ENCODE data around the gene DLG1. TPM values are rescaled to one million over a fixed set of nuclear protein-coding genes. Genes with fewer than 3 reads are reported as not detected.

Gene DLG1
- total and polyA plus RNA-seq, 2 experiments from 2014 or later, result 27.6 to 98.0 TPM

DNA sequence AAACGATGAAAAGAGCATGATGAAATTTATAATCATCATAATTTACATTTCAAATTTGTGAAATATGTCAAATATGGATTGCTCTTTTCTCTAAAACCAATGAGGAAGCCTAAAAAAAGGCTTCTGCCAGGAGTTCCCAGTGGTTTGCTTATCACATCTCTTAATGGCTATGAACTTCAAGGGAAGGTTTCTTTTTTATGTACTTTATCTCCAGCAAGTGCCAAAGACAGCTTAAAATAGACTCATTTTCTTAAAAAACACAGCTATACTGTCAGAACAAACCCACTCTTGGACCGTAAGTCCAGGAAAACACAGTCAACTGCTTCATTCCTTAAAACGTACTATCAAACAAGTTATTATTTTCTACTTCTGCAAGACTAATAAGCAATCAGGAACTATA lies 80.2 kb downstream of the DLG1 start:
- no peak overlapping the region for H3K4me3 ChIP-seq
- H3K27me3 ChIP-seq (ENCODE audit: insufficient read depth), result no peaks in the 10 kb centered on the region
- H4K20me1 ChIP-seq (replicated peaks; ENCODE audit: insufficient read depth), result peaks cover 2% of the 10 kb centered on the region; the same call in 1 of the 2 replicates
- H3K9me3 Mint-ChIP-seq, result no peaks in the 10 kb centered on the region
- no peak overlapping the region for H3K4me3 Mint-ChIP-seq
- H2AFZ ChIP-seq, result no peak overlapping the region
- H3F3A ChIP-seq (replicated peaks; ENCODE audit: low read depth), result no peaks in the 10 kb centered on the region
- H3K4me2 ChIP-seq, result no peak overlapping the region
- DNase-seq (ENCODE audit: low spot score), result no peak
- TF ChIP-seq, protein P1, sequence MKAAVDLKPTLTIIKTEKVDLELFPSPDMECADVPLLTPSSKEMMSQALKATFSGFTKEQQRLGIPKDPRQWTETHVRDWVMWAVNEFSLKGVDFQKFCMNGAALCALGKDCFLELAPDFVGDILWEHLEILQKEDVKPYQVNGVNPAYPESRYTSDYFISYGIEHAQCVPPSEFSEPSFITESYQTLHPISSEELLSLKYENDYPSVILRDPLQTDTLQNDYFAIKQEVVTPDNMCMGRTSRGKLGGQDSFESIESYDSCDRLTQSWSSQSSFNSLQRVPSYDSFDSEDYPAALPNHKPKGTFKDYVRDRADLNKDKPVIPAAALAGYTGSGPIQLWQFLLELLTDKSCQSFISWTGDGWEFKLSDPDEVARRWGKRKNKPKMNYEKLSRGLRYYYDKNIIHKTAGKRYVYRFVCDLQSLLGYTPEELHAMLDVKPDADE (IDR thresholded peaks at IDR 0.05), result no peak
- no peak for TF ChIP-seq JUNB (IDR thresholded peaks at IDR 0.05; ENCODE audit: unreplicated experiment)
- TF ChIP-seq NANOG (IDR thresholded peaks at IDR 0.05; ENCODE audit: borderline replicate concordance), result no peak
- no peak for TF ChIP-seq ZNF114 (CRISPR knock-in tag; IDR thresholded peaks at IDR 0.05)
- TF ChIP-seq EZH2phosphoT487 (IDR thresholded peaks at IDR 0.05; ENCODE audit: unreplicated experiment), result no peak
- TF ChIP-seq STAT1 (IDR thresholded peaks at IDR 0.05; ENCODE audit: unreplicated experiment), result no peak
- no peak for TF ChIP-seq CREB1 (CRISPR knock-in tag; IDR thresholded peaks at IDR 0.05; ENCODE audit: low read depth)
- TF ChIP-seq, protein P2, sequence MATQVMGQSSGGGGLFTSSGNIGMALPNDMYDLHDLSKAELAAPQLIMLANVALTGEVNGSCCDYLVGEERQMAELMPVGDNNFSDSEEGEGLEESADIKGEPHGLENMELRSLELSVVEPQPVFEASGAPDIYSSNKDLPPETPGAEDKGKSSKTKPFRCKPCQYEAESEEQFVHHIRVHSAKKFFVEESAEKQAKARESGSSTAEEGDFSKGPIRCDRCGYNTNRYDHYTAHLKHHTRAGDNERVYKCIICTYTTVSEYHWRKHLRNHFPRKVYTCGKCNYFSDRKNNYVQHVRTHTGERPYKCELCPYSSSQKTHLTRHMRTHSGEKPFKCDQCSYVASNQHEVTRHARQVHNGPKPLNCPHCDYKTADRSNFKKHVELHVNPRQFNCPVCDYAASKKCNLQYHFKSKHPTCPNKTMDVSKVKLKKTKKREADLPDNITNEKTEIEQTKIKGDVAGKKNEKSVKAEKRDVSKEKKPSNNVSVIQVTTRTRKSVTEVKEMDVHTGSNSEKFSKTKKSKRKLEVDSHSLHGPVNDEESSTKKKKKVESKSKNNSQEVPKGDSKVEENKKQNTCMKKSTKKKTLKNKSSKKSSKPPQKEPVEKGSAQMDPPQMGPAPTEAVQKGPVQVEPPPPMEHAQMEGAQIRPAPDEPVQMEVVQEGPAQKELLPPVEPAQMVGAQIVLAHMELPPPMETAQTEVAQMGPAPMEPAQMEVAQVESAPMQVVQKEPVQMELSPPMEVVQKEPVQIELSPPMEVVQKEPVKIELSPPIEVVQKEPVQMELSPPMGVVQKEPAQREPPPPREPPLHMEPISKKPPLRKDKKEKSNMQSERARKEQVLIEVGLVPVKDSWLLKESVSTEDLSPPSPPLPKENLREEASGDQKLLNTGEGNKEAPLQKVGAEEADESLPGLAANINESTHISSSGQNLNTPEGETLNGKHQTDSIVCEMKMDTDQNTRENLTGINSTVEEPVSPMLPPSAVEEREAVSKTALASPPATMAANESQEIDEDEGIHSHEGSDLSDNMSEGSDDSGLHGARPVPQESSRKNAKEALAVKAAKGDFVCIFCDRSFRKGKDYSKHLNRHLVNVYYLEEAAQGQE (IDR thresholded peaks at IDR 0.05; ENCODE audit: unreplicated experiment), result no peak
- TF ChIP-seq, protein P3, sequence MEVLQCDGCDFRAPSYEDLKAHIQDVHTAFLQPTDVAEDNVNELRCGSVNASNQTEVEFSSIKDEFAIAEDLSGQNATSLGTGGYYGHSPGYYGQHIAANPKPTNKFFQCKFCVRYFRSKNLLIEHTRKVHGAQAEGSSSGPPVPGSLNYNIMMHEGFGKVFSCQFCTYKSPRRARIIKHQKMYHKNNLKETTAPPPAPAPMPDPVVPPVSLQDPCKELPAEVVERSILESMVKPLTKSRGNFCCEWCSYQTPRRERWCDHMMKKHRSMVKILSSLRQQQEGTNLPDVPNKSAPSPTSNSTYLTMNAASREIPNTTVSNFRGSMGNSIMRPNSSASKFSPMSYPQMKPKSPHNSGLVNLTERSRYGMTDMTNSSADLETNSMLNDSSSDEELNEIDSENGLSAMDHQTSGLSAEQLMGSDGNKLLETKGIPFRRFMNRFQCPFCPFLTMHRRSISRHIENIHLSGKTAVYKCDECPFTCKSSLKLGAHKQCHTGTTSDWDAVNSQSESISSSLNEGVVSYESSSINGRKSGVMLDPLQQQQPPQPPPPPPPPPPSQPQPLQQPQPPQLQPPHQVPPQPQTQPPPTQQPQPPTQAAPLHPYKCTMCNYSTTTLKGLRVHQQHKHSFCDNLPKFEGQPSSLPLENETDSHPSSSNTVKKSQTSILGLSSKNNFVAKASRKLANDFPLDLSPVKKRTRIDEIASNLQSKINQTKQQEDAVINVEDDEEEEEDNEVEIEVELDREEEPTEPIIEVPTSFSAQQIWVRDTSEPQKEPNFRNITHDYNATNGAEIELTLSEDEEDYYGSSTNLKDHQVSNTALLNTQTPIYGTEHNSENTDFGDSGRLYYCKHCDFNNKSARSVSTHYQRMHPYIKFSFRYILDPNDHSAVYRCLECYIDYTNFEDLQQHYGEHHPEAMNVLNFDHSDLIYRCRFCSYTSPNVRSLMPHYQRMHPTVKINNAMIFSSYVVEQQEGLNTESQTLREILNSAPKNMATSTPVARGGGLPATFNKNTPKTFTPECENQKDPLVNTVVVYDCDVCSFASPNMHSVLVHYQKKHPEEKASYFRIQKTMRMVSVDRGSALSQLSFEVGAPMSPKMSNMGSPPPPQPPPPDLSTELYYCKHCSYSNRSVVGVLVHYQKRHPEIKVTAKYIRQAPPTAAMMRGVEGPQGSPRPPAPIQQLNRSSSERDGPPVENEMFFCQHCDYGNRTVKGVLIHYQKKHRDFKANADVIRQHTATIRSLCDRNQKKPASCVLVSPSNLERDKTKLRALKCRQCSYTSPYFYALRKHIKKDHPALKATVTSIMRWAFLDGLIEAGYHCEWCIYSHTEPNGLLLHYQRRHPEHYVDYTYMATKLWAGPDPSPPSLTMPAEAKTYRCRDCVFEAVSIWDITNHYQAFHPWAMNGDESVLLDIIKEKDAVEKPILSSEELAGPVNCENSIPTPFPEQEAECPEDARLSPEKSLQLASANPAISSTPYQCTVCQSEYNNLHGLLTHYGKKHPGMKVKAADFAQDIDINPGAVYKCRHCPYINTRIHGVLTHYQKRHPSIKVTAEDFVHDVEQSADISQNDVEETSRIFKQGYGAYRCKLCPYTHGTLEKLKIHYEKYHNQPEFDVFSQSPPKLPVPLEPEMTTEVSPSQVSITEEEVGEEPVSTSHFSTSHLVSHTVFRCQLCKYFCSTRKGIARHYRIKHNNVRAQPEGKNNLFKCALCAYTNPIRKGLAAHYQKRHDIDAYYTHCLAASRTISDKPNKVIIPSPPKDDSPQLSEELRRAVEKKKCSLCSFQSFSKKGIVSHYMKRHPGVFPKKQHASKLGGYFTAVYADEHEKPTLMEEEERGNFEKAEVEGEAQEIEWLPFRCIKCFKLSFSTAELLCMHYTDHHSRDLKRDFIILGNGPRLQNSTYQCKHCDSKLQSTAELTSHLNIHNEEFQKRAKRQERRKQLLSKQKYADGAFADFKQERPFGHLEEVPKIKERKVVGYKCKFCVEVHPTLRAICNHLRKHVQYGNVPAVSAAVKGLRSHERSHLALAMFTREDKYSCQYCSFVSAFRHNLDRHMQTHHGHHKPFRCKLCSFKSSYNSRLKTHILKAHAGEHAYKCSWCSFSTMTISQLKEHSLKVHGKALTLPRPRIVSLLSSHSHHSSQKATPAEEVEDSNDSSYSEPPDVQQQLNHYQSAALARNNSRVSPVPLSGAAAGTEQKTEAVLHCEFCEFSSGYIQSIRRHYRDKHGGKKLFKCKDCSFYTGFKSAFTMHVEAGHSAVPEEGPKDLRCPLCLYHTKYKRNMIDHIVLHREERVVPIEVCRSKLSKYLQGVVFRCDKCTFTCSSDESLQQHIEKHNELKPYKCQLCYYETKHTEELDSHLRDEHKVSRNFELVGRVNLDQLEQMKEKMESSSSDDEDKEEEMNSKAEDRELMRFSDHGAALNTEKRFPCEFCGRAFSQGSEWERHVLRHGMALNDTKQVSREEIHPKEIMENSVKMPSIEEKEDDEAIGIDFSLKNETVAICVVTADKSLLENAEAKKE (CRISPR knock-in tag; IDR thresholded peaks at IDR 0.05), result no peak
- TF ChIP-seq, protein P4, sequence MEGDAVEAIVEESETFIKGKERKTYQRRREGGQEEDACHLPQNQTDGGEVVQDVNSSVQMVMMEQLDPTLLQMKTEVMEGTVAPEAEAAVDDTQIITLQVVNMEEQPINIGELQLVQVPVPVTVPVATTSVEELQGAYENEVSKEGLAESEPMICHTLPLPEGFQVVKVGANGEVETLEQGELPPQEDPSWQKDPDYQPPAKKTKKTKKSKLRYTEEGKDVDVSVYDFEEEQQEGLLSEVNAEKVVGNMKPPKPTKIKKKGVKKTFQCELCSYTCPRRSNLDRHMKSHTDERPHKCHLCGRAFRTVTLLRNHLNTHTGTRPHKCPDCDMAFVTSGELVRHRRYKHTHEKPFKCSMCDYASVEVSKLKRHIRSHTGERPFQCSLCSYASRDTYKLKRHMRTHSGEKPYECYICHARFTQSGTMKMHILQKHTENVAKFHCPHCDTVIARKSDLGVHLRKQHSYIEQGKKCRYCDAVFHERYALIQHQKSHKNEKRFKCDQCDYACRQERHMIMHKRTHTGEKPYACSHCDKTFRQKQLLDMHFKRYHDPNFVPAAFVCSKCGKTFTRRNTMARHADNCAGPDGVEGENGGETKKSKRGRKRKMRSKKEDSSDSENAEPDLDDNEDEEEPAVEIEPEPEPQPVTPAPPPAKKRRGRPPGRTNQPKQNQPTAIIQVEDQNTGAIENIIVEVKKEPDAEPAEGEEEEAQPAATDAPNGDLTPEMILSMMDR (conservative IDR thresholded peaks at IDR 0.05; ENCODE audit: low read depth in 2 of 2), result no peak
- TF ChIP-seq ZNF331 (CRISPR knock-in tag; IDR thresholded peaks at IDR 0.05; ENCODE audit: low read depth), result no peak
- TF ChIP-seq POLR2AphosphoS5 (IDR thresholded peaks at IDR 0.05; ENCODE audit: low read depth), result no peak
- no peak for TF ChIP-seq EZH2 (IDR thresholded peaks at IDR 0.05; ENCODE audit: low read depth, unreplicated experiment)
- H3K36me3 ChIP-seq (ENCODE audit: insufficient read depth), result no peaks in the 10 kb centered on the region
- H3K4me1 ChIP-seq (ENCODE audit: insufficient read depth), result peaks cover 1% of the 10 kb centered on the region
- peaks cover 37% of the 10 kb centered on the region; the same call in 2 of the 3 replicates for H3K4me1 Mint-ChIP-seq
- H3K36me3 Mint-ChIP-seq (ENCODE audit: low read depth), result no peaks in the 10 kb centered on the region
- no peaks in the 10 kb centered on the region for H3K9me2 ChIP-seq (ENCODE audit: insufficient read depth)
- peaks cover 2% of the 10 kb centered on the region for H3K27me3 Mint-ChIP-seq (ENCODE audit: insufficient read depth, low read depth, poor library complexity)
- ATAC-seq, result no peak
- H3K27ac Mint-ChIP-seq, result no peak overlapping the region
- peaks cover 99% of the 10 kb centered on the region for H3K79me2 ChIP-seq (replicated peaks; ENCODE audit: insufficient read depth)
- no peak overlapping the region for H3K27ac ChIP-seq (ENCODE audit: low read depth)
